Testis (tissue), 2 donors: Measurements from ENCODE around the gene URB1.

ENCODE experiments used
- POLR2A ChIP-seq: fragments of 450-650 bp; IDR thresholded peaks from one replicate; pipeline ENCODE4 v1.6.1; 2017; ENCODE audit warnings: antibody characterized with exemption, mild to moderate bottlenecking, moderate library complexity
- TF ChIP-seq, protein P1 (sequence below), 3 experiments: fragments of 450-650 bp in 2 of 3; fragments of 200-600 bp in 1 of 3; sonication (generic) in 1 of 3; IDR thresholded peaks; one replicate each; pipeline ENCODE4 v1.5.1; 2016 to 2019; ENCODE audit warnings: antibody characterized with exemption in 3 of 3, mild to moderate bottlenecking in 2 of 3, moderate library complexity in 1 of 3

DNA sequence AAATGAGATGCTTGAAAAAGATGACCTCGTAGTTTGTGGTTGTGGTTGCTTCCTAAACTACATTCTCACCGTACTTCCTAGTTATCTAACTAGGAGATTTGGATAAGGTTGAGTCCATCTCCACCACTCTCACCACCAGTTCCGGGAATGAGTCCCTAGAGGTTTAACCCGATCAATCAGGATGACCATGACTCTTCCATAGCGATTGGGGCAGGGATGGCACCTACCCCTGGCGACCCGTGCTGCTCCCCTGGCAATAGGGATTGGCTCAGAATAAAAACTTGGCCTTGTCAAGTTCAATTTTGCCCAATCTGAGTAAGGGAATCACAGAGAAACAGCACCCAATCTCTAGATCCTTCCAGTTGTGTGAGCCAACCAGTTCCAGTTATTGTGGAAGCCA, 111.3 kb downstream of the URB1 start:
- no peak for TF ChIP-seq POLR2A
- TF ChIP-seq, protein P1, sequence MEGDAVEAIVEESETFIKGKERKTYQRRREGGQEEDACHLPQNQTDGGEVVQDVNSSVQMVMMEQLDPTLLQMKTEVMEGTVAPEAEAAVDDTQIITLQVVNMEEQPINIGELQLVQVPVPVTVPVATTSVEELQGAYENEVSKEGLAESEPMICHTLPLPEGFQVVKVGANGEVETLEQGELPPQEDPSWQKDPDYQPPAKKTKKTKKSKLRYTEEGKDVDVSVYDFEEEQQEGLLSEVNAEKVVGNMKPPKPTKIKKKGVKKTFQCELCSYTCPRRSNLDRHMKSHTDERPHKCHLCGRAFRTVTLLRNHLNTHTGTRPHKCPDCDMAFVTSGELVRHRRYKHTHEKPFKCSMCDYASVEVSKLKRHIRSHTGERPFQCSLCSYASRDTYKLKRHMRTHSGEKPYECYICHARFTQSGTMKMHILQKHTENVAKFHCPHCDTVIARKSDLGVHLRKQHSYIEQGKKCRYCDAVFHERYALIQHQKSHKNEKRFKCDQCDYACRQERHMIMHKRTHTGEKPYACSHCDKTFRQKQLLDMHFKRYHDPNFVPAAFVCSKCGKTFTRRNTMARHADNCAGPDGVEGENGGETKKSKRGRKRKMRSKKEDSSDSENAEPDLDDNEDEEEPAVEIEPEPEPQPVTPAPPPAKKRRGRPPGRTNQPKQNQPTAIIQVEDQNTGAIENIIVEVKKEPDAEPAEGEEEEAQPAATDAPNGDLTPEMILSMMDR (IDR thresholded peaks at IDR 0.05): no peak
